GM21737 (cell line): ENCODE measurements around the gene TEX2.

Experiments
- ATAC-seq: cut with Tn5 transposase; IDR thresholded peaks from one replicate; pipeline ENCODE4 v1.9.1; 2021; ENCODE audit warnings: mild to moderate bottlenecking, moderate library complexity; ENCODE audit not compliant: unreplicated experiment

The TEX2 gene

GRCh38 chr17:64147110-64148016 is 115.7 kb downstream of the TEX2 start:
- no peak for ATAC-seq

- peak; percentile 3 for ATAC-seq
Measured at GRCh38 chr17:64146418-64147109, 116.5 kb downstream of the TEX2 start.

DNA sequence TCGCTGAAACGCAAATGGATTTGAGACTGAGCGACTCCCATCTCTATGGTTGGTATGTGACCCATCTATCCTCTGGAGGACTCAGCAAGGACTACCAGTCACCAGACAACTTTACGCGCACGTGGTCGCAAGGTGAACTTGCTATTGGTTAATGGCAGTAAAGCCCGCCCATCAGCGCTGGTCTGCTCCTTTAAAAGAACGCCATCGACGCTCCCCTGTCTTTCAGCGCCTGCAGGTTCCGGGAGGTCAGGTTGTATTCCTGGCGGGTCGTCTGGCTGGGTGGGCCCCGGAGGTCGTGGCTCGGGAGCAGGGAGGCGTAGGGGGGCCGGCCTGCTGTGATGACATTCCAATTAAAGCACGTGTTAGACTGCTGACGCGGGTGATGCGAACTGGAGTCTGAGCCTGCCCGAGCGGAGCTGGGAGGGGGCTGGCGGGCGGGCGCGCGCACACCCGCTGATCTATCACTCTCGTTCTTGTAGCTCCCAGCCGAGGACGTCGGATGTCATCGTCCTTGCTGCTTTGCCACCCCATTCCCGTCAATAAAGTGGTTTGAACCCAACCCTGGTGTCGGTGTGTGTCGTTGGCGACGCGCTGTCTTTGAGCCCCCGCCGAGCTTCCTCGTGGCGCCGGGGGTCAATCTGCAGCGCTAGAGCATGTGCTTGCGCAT is 117.2 kb downstream of the TEX2 start:
- peak; percentile 94 for ATAC-seq

DNA sequence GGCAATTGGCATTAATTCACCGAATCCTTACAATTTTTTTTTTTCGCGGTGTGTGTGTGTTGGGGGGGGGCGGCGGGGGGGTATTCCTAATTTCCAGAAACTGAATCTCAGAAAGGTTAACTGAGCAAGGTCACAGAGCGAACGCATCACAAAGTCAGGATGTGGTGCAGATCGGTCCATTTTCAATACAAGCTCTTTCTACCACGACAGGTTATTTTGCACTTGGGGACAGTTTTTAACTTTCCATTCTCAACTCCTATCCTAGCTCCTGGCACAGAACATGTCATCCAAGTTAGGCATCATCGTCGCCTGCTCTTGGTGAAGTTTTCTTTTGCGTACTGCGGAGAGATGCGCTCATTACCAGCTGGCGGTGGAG is 117.7 kb downstream of the TEX2 start:
- no peak for ATAC-seq

GRCh38 chr17:64139542-64139941 is 123.5 kb downstream of the TEX2 start:
- ATAC-seq: no peak

GRCh38 chr17:64138441-64138840 is 124.6 kb downstream of the TEX2 start:
- no peak for ATAC-seq

DNA sequence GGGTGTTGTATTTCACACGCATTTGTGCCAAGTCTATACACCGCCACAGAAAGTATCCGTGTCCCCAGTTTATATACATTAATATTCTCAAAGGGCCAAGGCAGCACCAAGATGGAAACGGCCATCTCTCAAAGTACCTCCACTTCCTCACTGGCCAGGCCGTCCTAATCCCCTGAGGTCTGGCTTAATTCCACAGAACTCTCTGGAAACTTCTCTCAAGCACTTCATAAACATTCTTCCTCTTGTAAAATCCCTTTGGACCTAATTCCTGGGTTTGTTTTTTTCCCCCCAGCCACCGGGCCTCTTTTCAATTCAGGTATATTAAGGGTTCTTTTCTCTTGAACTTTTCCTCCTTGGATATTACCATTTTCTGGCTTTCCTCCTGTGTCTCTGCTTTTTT is 128.1 kb downstream of the TEX2 start:
- ATAC-seq: no peak

DNA sequence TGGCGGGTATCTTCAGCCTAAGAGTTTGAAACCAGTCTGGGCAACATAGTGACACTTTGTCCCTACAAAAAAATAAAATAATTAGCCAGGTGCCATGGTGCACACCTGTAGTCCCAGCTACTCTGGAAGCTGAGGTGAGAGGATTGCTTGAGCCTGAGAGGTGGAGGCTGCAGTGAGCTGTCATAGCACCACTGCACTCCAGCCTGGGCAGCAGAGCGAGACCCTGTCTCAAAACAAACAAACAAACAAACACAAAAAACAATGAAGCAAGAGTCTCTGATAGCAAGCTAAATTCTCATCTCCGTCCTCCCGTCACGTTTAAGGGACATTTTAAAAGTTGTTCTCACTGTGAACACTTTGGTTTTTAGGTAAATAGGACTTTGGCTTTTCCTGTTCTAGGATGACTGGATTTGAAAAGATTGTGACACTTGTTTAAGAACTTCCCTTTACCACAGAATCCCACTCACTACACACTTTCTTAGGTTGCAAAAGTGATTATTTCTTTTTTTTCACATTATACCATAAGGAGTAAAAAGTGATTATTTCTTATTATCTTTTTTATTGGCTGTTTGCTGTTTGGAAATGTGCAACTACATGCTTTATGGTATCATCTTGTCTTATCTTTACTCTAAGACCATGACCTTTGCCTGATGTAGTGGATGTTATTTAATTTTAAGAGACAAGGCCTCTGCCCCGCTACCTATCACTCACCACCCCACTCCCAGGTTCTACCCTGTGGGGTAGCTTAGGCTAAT is 128.7 kb downstream of the TEX2 start:
- ATAC-seq: no peak

DNA sequence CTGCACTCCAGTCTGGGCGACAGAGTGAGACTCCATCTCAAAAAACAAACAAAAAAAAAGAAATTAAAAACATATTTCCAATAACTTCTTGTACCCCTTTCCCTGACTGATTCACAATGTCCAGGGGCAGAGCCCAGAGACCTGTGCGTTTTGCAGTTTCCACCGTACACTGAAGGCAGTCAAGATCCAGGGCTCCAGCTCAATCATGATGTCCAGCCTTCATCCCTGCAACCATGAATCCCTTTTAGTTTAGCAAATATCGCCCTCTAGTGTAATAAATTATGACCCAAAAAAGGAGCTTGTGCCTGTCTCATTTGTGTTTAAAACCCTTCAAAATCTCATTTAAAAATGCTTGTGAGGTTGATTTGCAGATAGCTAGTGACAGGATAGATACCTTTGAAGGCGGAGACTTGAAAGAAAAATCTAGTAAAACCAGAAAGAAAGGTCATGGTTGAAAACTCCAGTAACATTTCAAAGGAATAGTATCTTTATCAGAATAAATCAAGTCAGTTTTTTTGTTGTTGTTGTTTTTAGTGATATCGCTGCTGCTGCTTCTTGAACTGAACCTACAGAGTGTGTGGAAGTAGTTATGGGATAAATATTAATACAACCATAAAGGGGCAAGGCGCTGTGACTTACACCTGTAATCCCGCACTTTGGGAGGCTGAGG is 129.4 kb downstream of the TEX2 start:
- ATAC-seq: no peak

DNA sequence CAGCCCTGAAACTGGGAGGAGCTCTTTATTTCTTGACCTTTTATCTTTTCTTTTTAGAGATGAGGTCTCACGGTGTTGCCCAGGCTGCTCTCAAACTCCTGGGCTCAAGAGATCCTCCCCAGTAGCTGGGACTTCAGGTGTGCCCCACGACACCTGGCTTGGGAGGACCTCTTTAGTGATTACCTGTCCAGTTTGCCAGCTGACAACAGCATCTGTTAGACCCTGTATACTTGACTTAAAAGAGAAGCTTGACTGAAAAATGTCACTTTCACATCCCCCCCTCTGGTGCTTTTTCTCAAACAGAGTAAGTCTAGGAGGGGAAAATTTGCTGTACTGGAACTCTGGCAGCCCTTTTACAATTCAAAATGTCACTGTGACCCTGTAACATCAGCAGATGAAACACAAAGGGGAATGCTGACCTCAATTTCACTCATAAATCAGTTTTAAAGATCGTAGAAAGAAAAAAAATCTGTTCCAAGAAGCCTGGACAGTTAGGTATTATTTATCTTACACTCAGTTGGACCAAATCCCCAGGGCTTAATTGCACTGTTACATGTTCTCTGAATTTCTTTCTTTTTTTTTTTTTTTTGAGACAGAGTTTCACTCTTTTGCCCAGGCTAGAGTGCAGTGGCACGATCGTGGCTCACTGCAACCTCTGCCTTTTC is 131.3 kb downstream of the TEX2 start:
- no peak for ATAC-seq

GRCh38 chr17:64130559-64131001 is 132.5 kb downstream of the TEX2 start:
- ATAC-seq: peak; percentile 21

GRCh38 chr17:64129765-64130558 is 133.1 kb downstream of the TEX2 start, which contains the start of gene ERN1:
ERN1 (minus strand) TSS chr17:64130144; CDS start chr17:64130029, 115 bp downstream.
- peak; percentile 81 for ATAC-seq

DNA sequence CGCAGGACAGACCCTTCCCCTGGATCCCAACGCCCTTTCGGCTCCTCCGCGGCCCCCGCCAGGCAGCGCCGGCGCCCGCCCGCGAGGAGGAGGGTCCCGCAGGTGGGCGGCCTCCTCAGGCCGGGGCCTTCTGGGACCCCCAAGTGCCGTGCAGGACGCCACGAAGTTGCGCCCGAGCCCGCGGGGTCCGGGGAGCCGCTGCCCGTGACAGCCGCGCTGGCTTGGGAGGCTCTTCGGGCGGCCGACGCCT is 133.6 kb downstream of the TEX2 start:
- ATAC-seq: no peak

GRCh38 chr17:64128787-64129514 is 134.1 kb downstream of the TEX2 start:
- ATAC-seq: no peak

DNA sequence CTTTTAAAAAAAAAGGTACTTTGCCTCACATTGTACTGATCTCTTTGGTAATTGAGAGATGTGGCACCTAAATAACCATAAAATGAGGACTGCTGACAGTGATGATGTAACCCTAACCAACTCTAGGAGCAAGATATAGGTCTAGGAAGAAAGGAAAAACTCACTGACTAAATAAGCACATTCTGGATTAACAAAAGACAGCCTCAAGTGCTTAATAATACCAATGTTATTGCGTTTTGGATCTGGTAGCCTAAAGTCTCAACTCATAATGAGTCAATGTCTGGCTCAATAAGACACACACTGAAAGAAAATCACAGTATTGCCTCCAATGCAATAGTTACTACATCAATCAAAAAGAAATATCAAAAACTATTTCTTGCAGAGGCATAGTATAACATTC is 136.1 kb downstream of the TEX2 start:
- ATAC-seq: no peak

DNA sequence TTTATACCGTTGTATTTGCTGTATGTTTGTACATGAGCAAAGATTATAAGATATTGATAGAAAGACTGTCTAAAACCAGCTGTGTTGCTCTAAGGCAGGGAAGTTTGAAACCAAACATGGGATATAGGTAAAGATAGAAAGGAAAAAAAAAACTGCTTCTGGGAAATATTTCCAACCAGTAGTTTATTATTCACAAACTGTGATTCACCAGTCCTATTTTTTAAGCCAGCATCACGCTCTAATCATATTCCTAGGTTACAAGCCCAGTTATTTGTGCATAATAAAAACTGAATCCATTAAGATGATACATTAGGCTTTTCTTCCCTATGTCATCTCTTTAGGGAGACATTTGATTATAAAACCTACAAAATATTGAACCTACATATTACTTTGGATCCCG is 137.1 kb downstream of the TEX2 start:
- no peak for ATAC-seq

- no peak for ATAC-seq
Measured at GRCh38 chr17:64124609-64125008, 138.5 kb downstream of the TEX2 start.

DNA sequence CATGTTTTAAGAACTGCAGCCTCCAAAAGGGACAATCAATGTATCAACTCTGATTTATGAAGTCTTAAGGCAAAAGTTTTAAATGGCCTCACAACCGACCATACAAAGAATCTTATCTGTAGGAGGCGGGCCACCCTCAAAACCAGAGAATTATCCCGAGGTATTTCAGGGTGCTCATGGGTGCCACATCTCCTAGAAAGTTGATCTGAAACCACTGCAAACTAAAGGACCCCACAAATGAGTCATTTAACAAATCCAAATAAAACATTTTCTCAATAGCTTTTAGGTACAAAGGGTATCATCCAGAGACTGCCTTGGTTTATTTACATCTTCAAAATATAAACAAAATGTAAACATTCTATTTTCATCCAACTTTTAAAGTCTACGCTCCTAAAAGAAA is 139.9 kb downstream of the TEX2 start:
- no peak for ATAC-seq
